ENCODE measurements around the gene NAPSA.
"Not testable (repeated sequence)": the region's sequence is repeated elsewhere in the genome, so short reads cannot be mapped to it uniquely, and the experiment has no call there.

Gene NAPSA

GRCh38 chr19:50329926-50330294 lies 35.5 kb downstream of the NAPSA start:
- DNase-seq, result not testable (repeated sequence)

GRCh38 chr19:50329146-50329925 lies 36.1 kb downstream of the NAPSA start, which contains the start of gene KCNC3:
Gene KCNC3, minus strand, starts transcription at chr19:50329377. Its CDS starts 295 bp downstream, at chr19:50329082.
- peak; percentile 97 to 99 for DNase-seq

DNA sequence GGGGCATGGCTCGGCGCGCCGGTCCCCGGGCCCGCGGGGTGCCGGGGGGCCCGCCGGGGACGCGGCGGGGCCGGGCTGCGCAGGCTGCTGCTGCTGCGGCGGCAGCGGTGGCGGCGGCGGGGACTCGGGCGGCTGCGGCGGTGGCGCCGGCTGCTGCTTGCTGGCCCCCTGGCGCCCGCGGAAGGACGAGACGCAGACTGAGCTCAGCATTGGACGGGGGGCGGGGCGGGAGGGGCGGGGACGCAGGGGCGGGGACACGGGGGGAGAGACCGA lies 36.6 kb downstream of the NAPSA start:
- no peak for DNase-seq

DNA sequence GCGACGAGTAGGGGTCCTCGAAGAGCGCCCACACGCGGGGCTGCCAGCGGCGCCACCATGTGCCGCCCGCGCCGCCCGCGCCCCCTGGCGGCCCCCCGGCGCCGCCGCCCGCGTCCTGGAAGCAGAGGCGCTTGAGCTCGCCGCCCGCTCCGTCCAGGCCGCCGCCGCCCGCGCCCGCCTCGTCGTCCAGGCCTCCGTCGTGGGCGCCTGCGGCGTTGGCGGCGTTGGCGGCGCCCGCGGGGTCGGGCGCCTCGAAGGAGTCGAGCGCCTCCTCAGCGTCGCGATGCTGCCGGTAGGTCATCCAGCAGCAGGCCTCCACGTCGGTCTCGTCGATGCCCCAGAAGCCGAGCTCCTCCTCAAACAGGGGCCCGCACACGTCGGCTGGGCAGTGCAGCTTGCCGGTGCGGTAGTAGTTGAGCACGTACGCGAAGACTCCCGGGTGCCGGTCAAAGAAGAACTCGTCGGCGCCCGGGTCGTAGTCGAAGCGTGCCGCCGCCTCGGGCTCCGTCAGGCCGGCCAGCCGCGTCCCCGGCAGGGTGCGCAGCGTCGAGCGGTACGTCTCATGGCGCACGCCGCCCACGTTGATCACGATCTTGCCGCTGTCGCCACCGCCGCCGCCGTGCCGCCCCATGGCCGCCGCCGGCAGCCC lies 37.1 kb downstream of the NAPSA start:
- DNase-seq, result no peak

DNA sequence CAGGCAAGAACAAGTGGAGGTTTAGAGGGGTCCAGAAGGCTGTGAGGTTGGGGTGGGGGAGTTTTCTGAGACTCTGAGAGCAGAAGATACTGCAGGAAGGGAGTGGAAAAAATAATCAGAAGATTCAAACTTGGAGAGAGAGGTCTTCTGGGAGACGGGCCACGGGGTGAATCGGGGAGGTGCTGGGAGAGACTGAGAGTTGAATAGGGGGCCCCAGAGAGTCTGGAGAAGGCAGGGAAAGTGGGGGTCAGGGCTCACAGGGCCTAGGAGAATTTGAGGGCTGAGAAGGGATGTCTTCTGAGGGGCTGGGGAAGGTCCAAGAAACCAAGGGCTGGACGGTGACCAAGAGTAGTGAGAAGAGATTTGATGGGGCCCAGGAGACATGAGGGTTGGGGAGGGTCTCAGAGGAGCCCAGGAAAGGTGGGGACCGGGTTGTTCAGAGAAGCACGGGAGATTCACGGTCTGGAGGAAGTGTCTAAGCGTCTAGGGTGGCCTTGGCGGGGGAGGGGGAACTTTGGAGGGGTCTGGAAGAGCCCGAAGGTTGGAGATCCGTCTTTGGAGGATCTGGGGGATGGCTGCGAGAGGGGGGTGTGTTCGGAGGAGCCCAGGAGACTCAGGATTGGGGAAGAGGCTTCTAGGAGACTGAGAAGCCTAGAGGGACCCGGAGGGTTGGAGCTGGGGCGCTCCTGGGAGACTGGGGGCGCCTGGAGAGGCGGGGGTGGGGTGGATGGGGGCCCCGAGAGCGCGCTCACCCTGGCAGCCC lies 37.8 kb downstream of the NAPSA start:
- DNase-seq, result no peak

DNA sequence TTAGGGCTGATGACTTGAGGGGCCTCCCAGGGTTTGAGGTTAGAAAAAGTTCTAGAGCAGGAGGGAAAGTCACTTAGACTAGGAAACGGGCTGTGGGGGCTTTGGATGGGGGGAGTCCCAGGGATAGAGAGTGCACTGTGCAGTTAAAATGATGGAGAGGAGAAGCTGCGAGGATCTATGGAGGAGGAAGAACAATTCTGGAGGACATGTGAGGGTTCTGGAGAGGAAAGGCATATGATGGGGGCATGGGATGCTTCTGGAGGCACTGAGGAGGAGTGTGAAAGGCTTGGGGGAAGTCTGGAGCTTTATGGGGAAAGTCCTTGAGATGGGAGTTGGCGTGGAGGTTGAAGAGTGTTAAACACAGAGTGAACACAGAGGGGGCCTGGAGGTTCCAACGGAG lies 38.4 kb downstream of the NAPSA start:
- DNase-seq, result no peak

DNA sequence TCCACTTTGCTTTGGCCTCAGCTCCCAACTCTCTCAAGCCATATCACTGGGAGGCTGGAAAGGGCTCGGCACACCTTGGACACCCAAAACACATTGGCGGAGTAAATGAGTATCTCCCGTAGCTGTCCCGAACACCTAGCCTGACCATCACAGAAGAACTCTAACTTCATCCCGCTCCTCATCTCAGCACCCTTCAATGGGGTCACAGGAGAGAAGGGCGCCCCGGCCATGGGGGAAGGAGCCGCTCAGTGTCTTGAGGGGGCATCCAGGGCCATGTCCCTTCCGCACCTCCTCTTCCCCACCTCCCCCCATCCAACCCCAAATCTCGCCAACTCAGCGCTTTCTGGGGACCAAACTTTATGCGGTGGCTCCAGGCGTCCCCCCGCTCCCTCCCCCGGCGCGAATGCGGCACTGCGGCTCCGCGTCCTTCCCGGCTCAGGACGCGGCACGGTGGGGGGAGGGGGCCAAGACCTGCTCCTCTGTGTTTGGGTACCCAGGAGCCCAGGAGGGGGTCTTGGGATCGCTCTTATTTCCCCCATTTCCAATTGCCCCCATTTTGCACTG lies 39.3 kb downstream of the NAPSA start:
- no peak for DNase-seq

DNA sequence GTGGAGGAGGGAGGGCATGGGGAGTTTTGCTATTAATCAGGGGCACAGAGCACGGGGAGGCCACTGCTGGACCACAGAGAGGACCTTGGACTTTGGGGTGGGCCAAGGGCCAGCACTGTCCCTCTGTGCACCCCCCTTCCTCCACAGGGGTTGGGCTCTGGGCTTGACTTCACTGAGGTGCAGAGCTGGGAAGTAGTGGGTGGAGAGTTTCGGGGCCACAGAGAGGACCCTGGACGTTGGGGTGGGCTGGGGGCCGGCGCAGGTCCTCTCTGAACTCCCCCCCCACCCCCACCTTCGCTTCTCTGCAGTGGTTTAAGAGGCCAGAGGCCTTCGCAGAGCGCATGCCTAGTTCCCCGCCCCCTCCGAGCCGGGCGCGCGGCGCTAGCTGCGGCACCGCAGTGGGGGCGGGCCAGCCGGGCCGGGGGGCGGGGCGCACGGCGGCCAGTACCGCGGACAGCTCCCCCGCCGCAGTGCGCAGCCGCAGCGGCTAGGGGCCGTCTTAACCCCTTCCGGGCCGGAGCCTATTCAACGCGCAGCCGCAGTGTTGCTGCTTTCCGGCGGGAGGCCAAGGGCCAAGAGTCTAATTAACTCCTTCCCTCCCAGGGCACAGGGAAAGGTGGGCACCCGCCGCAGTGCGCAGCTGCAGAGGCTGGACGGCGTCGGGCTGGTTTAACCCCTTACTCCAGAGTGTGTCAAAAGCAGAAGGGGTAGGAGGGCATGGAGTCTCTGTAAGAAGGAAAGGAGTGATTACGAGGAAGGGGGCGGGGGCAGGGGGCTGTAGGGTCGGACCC lies 39.9 kb downstream of the NAPSA start:
- peak in 1 of 2 experiments; percentile 47 for DNase-seq

DNA sequence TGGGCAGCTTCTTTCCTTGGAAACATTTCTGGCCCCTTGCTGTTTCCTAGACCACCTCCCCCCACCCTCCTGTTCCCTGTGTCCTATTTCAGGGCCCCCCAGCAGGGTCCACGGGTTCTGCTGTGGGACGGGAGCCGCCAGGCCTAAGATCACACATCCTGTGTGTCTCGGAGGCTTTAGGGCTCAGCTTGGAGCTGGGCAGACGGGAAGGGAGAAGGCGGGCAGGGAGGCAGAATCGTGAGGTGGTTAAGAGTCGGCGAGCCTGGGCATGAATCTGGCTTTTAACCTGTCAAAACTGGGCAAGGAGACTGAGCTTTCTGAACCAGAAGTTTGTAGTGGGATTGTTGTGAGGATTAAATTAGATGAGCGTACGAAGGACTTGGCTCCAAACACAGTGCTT lies 41.1 kb downstream of the NAPSA start:
- no peak for DNase-seq

DNA sequence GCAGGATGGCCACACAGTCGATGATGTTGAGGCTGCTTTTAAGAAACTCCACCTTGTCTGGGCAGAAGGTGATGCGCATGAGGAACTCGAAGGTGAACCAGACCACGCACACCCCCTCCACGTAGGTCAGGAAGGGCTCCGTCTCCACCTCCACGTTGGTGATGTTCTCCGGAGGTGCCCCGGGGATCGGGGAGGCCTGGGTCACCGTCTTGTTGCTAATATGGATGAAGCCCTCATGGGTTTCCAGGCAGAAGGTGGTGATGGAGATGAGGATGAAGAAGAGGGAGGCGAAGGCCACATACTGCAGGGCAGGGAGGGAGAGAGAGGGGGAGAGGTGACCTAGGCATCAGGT lies 41.7 kb downstream of the NAPSA start:
- DNase-seq, result no peak

GRCh38 chr19:50322931-50323781 lies 42.3 kb downstream of the NAPSA start:
- no peak for DNase-seq

DNA sequence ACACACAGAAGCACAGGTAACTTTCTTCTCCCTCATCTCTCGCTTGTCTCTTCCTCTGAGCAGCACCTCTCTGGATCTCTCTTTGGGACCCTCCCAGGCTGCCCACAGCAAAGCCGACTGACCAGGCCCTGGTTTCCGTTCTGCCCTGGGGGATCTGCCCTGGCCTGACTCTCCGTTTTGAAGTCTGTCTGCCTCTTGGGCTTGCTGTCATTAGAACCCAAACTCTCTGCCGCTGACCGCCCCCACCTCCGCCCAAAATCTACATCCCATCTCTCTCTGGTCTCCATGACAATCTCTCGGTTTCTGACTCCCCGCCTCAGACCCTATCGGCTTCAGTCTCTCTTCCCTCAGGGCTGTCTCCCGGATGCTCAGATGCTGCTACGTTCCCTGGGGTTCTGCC lies 43.2 kb downstream of the NAPSA start:
- no peak for DNase-seq

DNA sequence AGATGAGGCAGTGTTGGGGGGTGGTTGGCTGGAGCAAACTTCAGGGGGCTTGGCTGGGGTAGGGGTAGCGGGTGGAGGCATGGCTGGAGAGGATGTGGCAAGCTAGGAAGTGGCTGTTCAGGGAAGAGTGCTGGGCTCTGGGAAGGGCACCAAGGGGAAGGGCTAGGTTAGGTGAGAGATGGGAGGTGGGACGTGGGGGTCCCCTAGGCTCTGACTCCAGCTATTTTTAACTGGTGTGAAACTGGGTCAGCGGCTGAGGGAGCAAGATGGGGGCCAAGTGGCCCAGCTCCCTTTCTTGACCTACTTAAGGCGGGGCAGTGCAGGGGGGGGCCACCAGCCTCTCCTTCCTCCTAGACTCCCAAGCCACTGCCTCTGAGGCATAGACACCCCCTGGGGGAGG lies 43.6 kb downstream of the NAPSA start:
- DNase-seq, result no peak

DNA sequence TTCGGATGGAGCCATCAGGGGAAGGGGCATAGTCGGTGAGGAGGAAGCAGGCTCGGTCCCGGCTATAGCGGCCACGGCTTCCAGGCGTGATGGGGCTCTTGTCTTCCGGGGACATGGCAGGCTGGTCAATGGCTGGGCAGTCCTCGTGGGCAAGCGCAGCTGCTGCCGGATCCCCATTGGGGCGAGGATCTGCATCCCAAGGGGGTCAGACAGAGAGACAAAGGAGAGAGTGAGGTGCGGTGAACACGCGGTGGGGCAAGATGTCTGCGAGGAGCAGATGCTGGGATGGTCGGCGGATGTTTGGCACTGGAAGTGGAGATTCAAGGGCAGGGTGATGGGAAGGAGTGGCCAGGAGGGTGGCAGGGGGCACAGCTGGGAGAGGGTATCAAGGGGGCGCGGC lies 44.8 kb downstream of the NAPSA start:
- no peak for DNase-seq

- DNase-seq, result no peak
Observed at GRCh38 chr19:50320051-50320450, 45.4 kb downstream of the NAPSA start.

DNA sequence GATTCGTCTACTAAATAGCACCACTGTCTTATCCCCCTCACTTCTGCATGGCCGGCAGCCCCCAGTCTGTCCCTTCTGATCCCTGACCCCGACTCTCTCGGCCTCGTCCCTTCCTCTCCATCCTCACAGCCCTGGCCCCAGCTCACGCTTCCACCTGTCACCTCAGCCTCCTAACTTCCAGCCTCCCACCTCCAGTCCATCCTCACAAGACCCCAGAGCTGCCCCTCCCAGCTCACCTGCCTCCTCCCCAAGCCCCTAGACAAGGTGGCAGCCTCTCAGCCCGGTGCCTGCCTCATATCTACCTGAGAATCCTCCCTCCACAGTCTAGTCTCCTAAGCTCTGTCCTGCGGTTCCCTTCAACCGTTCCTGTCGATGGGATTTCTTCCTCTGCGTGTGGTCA lies 46.3 kb downstream of the NAPSA start:
- DNase-seq, result no peak

DNA sequence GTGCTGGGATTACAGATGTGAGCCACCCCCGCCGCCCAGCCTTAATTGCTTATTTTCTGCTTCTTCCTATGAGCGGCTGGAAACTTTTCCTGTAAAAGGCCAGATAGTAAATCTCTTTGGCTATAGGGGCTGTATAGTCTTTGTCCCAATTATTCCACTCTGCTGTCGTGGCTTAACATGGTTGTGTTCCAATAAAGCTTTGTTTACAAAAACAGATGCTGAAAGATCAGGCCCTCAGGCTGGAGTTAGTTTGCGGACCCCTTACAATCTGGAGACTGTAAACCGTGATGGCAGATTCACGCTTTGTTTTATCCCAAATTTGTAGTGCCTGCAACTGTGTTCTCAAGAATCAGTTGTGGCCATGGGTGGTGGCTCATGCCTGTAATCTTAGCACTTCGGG lies 47.0 kb downstream of the NAPSA start:
- DNase-seq, result no peak

DNA sequence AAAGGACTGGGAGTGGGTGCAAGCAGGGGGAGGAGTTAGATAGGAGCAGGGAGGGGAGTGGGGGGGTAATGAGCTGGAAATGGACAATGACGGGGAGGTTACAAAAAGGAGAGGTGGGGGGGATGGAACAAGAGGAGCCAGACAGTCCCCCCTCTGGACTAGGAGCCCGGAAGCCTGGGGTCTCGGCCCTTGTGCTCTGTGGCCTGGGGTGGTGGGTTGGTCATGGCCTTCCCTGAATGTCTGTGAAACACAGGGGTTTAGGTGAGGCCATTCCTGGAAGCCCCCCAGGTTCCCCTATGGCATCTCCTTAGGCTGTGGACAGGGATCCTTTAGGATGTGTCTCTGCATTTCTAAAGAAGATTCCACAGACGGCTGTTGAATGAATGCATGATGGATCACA lies 48.3 kb downstream of the NAPSA start:
- DNase-seq, result no peak

GRCh38 chr19:50315773-50316448 lies 49.5 kb downstream of the NAPSA start:
- peak in 1 of 2 experiments; percentile 36 for DNase-seq

DNA sequence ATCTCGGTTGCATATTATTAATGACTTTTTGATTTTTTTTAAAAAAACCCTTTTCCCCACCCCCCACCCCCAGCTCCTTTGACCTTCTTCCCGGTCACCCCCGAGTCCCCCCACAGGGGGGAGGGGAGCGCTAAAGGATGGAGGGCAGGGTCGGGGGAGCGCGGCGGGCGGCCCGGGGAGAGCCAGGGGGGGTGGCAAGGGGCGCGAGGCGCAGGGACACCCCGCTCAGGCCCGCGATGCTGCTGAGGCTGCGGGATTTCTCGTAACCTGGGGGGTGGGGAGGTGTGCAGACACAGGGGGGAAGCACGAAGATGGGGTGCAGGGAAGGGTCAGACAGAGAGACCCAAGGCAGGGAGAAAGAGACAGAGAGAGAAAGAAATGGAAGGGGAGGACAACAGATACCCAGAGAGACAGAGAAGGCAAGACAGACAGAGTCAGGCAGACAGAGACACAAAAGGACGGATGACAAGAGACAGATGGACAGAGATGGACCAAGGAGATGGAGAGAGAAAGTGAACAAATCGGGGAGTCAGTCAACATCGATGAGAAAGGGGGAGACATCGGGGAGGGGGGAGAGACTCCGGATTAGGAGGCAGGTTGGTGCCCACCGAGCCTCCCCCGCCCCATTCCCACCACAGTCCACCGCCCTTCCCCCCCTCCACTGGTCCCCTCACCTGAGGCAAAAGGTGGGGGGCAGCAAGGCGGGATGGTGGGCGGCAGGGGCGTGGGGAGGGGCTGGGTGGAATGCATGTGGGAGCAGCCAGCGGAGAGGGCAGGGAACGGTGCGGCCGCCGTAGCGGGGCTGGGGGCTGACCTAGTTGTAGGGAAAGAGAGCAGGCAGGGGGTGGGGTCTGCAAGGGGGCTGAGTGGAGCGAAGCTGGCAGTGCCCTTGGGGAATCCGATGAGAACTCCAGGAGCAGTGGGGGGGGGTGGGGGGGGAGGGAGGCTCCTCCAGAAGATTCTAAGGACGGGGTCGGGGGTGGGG lies 50.4 kb downstream of the NAPSA start:
- DNase-seq, result no peak

Data from SW 1271 (cell line).